ENCODE data around the gene TEX53. TPM values are rescaled to one million over a fixed set of nuclear protein-coding genes. Genes with fewer than 3 reads are reported as not detected.

TEX53 gene
- polyA plus RNA-seq, 3 donors, result not detected

- no CpG with 5 or more reads among the region's 2 CpGs for WGBS (ENCODE audit: insufficient coverage)
- H2AFZ ChIP-seq (ENCODE audit: insufficient read depth, low read depth, low read length, poor library complexity, severe bottlenecking), result no peak overlapping the region
- no peak overlapping the region for H3K4me2 ChIP-seq (replicated peaks; ENCODE audit: extremely low read depth, low read length, poor library complexity, severe bottlenecking)
- no peak overlapping the region for H3K9ac ChIP-seq (ENCODE audit: insufficient read depth, low read length, poor library complexity, severe bottlenecking)
- Mint-ChIP-seq H3K27me3 (ENCODE audit: low read depth in 3 of 3) (peaks cover 0 to 3% (median 2%) of the 10 kb centered on the region in 3 donors), H3K9me3 (no peaks in the 10 kb centered on the region), H3K4me1 (no peaks in the 10 kb centered on the region), H3K4me3 (no peak overlapping the region), H3K27ac (peak overlapping the region in 1 of 7 donors; percentile 10), H3K36me3 (peaks cover 91 to 97% of the 10 kb centered on the region in 2 donors)
- H3K4me1 ChIP-seq (ENCODE audit: control insufficient read depth in 1 of 2, insufficient read depth in 2 of 2, low read length in 2 of 2), result no peaks in the 10 kb centered on the region
- H3K79me2 ChIP-seq (ENCODE audit: insufficient read depth, low read length), result no peaks in the 10 kb centered on the region
- H4K20me1 ChIP-seq (ENCODE audit: insufficient read depth, low read length), result no peaks in the 10 kb centered on the region
- peaks cover 92 to 100% of the 10 kb centered on the region in 2 donors for H3K36me3 ChIP-seq (replicated peaks in 1 of 2; ENCODE audit: control insufficient read depth in 1 of 2, insufficient read depth in 2 of 2, low read length in 2 of 2)
- H3K27me3 ChIP-seq (ENCODE audit: control insufficient read depth in 2 of 2, insufficient read depth in 2 of 2, low read length in 2 of 2), result no peaks in the 10 kb centered on the region
- TF ChIP-seq, protein P1, sequence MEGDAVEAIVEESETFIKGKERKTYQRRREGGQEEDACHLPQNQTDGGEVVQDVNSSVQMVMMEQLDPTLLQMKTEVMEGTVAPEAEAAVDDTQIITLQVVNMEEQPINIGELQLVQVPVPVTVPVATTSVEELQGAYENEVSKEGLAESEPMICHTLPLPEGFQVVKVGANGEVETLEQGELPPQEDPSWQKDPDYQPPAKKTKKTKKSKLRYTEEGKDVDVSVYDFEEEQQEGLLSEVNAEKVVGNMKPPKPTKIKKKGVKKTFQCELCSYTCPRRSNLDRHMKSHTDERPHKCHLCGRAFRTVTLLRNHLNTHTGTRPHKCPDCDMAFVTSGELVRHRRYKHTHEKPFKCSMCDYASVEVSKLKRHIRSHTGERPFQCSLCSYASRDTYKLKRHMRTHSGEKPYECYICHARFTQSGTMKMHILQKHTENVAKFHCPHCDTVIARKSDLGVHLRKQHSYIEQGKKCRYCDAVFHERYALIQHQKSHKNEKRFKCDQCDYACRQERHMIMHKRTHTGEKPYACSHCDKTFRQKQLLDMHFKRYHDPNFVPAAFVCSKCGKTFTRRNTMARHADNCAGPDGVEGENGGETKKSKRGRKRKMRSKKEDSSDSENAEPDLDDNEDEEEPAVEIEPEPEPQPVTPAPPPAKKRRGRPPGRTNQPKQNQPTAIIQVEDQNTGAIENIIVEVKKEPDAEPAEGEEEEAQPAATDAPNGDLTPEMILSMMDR (IDR thresholded peaks at IDR 0.05), result no peak
- H3K4me3 ChIP-seq (replicated peaks in 1 of 3; ENCODE audit: low read depth in 2 of 3, low read length in 3 of 3), result no peak overlapping the region
- intact Hi-C loops (cut with micrococcal nuclease), result no loop called here
- DNase-seq, result no peak
- no peaks in the 10 kb centered on the region for H3K9me3 ChIP-seq (replicated peaks in 1 of 2; ENCODE audit: control insufficient read depth in 1 of 2, insufficient read depth in 1 of 2, low read length in 2 of 2)
- no peak overlapping the region for H3K27ac ChIP-seq (ENCODE audit: low read depth in 1 of 2, low read length in 2 of 2)
Observed at GRCh38 chr9:114631166-114631565, 26.4 kb downstream of the TEX53 start.

DNA sequence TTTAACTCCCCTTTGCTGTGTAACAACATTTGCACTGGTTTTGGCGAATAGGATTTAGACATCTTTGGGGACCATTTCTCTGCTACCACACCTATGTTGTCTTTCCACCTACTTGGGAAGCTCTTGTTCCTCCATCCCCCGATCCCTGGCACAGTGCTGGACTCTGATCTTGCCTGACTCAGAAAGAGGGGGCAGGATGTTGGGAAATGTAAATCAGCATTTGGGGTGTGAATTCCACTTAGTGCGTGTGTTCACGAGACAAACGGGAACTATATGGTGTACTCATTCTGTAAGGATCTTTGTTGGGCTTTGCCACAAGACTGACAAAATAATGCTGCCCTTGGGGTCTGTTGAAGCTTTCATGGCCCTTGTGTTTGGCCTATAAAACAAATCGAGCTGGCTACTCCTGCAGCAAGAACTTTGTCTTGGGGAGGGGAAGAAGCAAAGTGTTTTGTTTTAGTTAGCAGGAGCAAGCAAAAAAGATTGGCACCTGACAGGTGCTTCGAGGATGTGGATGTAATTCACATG lies 28.0 kb downstream of the TEX53 start:
- Mint-ChIP-seq H3K27me3 (ENCODE audit: low read depth in 3 of 3) (peaks cover 0 to 3% (median 2%) of the 10 kb centered on the region in 3 donors), H3K36me3 (peaks cover 81 to 88% of the 10 kb centered on the region in 2 donors), H3K27ac (no peak overlapping the region), H3K4me1 (peaks cover 8% of the 10 kb centered on the region), H3K4me3 (no peak overlapping the region), H3K9me3 (no peaks in the 10 kb centered on the region)
- Histone ChIP-seq H3K4me2 (replicated peaks; ENCODE audit: extremely low read depth, low read length, poor library complexity, severe bottlenecking) (no peak overlapping the region), H3K36me3 (replicated peaks in 1 of 2; ENCODE audit: control insufficient read depth in 1 of 2, insufficient read depth in 2 of 2, low read length in 2 of 2) (peaks cover 79 to 88% of the 10 kb centered on the region in 2 donors), H3K27me3 (ENCODE audit: control insufficient read depth in 2 of 2, insufficient read depth in 2 of 2, low read length in 2 of 2) (no peaks in the 10 kb centered on the region), H3K4me1 (ENCODE audit: control insufficient read depth in 1 of 2, insufficient read depth in 2 of 2, low read length in 2 of 2) (peaks cover 6 to 8% of the 10 kb centered on the region in 2 donors), H2AFZ (ENCODE audit: insufficient read depth, low read depth, low read length, poor library complexity, severe bottlenecking) (no peak overlapping the region), H3K27ac (ENCODE audit: low read depth in 1 of 2, low read length in 2 of 2) (no peak overlapping the region), H4K20me1 (ENCODE audit: insufficient read depth, low read length) (peaks cover 3% of the 10 kb centered on the region), H3K4me3 (replicated peaks in 1 of 3; ENCODE audit: low read depth in 2 of 3, low read length in 3 of 3) (no peak overlapping the region), H3K9ac (ENCODE audit: insufficient read depth, low read length, poor library complexity, severe bottlenecking) (no peak overlapping the region), H3K9me3 (replicated peaks in 1 of 2; ENCODE audit: control insufficient read depth in 1 of 2, insufficient read depth in 1 of 2, low read length in 2 of 2) (no peaks in the 10 kb centered on the region), H3K79me2 (ENCODE audit: insufficient read depth, low read length) (no peaks in the 10 kb centered on the region)
- intact Hi-C loops (cut with micrococcal nuclease), result no loop called here
- WGBS (ENCODE audit: insufficient coverage), result 95% methylated on average over 4 of the region's 7 CpGs
- no peak for DNase-seq
- TF ChIP-seq, protein P1 (IDR thresholded peaks at IDR 0.05), result no peak

Measured in CD14-positive monocyte (primary cell).